Bronchial epithelial cell (primary cell): Measurements from ENCODE around the gene DNAJA4. TPM values are rescaled to one million over a fixed set of nuclear protein-coding genes. Genes with fewer than 3 reads are reported as not detected.
"Not testable (repeated sequence)": the region's sequence is repeated elsewhere in the genome, so short reads cannot be mapped to it uniquely, and the experiment has no call there.

Experiments used
- DNase-seq: peaks from one replicate; pipeline ENCODE4 v3.0.0-alpha.2; 2010; ENCODE audit warnings: low read depth
- FAIRE-seq: peaks from 2 replicates; lab custom pipeline; 2011; peaks lifted over from hg19 to GRCh38; lab: Jason Lieb, UNC
- H3K27me3 ChIP-seq: 2 replicates; pipeline ENCODE4 v1.5.1; 2011; ENCODE audit warnings: low read length; ENCODE audit not compliant: control insufficient read depth, insufficient read depth
- H3K36me3 ChIP-seq: 2 replicates; pipeline ENCODE4 v1.5.1; 2011; ENCODE audit warnings: low read length; ENCODE audit not compliant: control insufficient read depth, insufficient read depth
- H3K4me3 ChIP-seq: 2 replicates; pipeline ENCODE4 v1.5.1; 2011; ENCODE audit warnings: mild to moderate bottlenecking, low read depth, low read length, control low read depth
- total RNA-seq: library from RNA; depleted of rRNA; stranded (reverse); fragments of >200 nt; gene quantifications from 2 replicates; pipeline ENCODE4 v1.2.1, GENCODE V29; 2014
- TF ChIP-seq, protein P1 (sequence below): IDR thresholded peaks from 2 replicates; pipeline ENCODE4 v1.5.1; 2011; ENCODE audit warnings: mild to moderate bottlenecking, moderate library complexity, low read length, control low read depth, inconsistent platforms; ENCODE audit not compliant: insufficient read depth, severe bottlenecking

Gene DNAJA4
- total RNA-seq, 1 donor from 2014 or later, result 11.1 TPM

DNA sequence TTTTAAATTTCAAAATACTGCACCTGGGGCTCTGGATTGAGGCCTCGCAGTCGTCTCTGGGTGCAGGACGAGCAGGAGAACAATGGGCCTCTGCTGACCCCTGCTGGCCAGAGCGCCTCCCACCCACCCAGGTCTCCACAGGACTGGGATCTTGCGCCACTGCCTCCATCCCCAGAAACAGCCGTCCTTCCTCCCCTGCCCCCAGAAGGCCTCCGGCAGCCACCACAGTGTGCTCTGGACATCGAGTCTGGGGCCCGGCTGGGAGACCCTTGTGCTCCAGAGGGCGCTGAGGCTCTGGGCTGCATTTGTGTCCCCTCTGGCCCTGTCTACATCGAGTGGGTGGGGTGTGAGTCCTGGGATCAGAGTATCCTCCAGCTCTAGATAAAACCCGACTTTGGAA, 23.3 kb upstream of the DNAJA4 start:
- DNase-seq, result peak; percentile 50
- FAIRE-seq, result no peak
- H3K27me3 ChIP-seq, result peaks cover 3% of the 10 kb centered on the region
- no peaks in the 10 kb centered on the region for H3K36me3 ChIP-seq
- TF ChIP-seq, protein P1, sequence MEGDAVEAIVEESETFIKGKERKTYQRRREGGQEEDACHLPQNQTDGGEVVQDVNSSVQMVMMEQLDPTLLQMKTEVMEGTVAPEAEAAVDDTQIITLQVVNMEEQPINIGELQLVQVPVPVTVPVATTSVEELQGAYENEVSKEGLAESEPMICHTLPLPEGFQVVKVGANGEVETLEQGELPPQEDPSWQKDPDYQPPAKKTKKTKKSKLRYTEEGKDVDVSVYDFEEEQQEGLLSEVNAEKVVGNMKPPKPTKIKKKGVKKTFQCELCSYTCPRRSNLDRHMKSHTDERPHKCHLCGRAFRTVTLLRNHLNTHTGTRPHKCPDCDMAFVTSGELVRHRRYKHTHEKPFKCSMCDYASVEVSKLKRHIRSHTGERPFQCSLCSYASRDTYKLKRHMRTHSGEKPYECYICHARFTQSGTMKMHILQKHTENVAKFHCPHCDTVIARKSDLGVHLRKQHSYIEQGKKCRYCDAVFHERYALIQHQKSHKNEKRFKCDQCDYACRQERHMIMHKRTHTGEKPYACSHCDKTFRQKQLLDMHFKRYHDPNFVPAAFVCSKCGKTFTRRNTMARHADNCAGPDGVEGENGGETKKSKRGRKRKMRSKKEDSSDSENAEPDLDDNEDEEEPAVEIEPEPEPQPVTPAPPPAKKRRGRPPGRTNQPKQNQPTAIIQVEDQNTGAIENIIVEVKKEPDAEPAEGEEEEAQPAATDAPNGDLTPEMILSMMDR, result peak; percentile 93
- no peak overlapping the region for H3K4me3 ChIP-seq

DNA sequence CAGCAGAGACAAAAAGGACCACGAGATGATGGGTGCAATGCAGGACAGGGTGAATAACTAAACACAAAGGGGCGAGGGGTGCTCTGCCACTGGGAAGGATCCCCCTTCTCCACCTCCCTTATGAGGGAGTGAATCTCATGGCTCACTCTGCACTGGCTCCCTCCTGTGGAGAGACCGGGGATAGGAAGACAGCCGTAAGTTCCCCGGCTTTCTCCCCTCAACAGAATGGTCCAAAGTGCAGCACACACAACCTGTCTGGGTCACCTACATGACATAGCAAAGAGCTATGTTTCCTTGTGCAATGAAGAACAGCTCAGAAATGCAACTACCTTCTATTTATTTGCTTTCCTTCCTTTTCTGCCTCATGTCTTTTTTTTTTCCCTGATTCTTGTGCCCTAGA, 22.2 kb upstream of the DNAJA4 start:
- FAIRE-seq (no peak), DNase-seq (no peak)
- TF ChIP-seq, protein P1, result peak; percentile 45
- no peaks in the 10 kb centered on the region for H3K36me3 ChIP-seq
- H3K4me3 ChIP-seq, result no peak overlapping the region
- H3K27me3 ChIP-seq, result peaks cover 3% of the 10 kb centered on the region

DNA sequence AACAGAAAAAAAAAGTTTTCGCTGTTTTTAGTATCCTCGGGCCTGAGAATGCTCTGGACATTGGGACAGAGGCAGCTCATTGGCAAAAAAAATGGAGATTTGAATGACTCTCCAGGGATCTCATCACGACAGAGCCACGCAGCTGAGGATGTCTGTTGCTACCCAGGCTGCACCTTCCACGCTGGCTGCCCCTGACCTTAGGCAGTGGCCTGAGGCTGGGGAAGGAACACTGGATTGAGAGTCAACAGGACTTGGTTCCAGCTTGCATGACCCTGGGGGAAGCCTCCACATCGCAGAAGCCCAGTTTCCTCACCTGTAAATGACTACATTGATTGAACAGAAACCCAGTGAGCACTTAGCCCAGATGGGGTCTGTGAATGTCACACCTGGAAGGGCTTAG, 21.3 kb upstream of the DNAJA4 start:
- no peak for DNase-seq
- Histone ChIP-seq H3K36me3 (no peaks in the 10 kb centered on the region), H3K27me3 (peaks cover 3% of the 10 kb centered on the region), H3K4me3 (no peak overlapping the region)
- FAIRE-seq, result no peak
- TF ChIP-seq, protein P1, result no peak

DNA sequence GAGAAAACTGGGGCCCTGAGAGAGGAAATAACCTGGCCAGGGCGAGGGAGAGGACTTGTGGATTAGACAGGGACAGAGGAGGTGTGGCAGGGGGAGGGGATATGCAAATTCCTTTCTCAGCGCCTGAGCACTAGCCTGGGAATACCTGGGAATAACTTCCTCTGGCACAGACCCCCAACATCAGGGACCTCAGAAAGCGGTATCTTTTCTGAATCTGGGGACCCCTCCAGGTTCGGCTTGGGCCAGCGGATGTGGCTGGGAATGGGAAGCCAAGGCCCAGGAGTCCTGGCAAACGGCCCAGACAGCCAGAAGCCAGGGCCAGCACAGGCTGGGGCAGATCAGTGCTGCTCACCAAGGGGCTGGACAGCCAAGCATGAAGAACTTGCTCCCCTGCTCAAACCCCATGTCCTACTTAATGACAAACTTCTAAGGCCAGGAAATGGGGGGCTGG, 20.8 kb upstream of the DNAJA4 start:
- Histone ChIP-seq H3K36me3 (no peaks in the 10 kb centered on the region), H3K27me3 (peaks cover 3% of the 10 kb centered on the region), H3K4me3 (no peak overlapping the region)
- DNase-seq, result peak; percentile 40
- FAIRE-seq, result no peak
- TF ChIP-seq, protein P1, result no peak

DNA sequence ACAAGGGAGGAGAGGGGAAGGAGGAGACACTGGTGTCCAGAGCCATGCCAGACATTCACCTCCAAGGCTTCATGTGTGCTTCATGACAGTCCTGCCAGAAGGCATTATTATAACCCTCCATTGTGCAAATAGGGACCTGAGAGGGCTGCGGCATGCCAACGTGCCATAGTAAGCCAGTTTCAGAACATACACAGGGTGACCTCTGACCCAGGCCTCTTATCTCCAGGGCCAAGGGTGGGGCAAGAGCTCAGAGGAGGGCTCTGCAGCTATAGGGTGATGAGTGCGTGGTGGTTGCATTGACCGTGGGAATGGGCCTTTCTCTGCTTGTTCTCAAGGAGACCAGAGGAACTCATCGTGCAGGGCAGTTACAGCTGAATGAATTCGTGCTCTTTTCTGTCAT, 20.3 kb upstream of the DNAJA4 start:
- TF ChIP-seq, protein P1, result no peak
- Histone ChIP-seq H3K36me3 (no peaks in the 10 kb centered on the region), H3K4me3 (no peak overlapping the region), H3K27me3 (peaks cover 3% of the 10 kb centered on the region)
- no peak for FAIRE-seq
- no peak for DNase-seq

DNA sequence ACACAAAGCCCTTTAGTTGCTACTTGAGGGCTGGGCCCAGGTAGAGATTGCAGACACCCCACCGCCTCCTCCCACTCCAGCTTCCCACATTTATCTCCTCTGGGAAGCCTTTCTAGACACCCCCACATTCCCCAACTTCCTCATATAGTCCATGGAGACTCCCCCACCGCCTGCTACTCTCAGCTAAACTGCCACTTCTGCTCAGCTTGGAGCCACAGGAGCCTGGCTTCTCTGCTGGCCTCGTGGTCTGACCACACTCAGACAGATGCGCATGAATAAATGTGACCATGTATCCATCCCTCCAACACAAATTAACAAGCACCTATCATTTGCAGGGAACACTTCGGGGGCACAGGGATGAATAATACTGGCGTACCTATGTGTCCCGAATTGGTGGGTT, 19.5 kb upstream of the DNAJA4 start:
- TF ChIP-seq, protein P1, result no peak
- Histone ChIP-seq H3K27me3 (peaks cover 3% of the 10 kb centered on the region), H3K36me3 (no peaks in the 10 kb centered on the region), H3K4me3 (no peak overlapping the region)
- FAIRE-seq (no peak), DNase-seq (no peak)

DNA sequence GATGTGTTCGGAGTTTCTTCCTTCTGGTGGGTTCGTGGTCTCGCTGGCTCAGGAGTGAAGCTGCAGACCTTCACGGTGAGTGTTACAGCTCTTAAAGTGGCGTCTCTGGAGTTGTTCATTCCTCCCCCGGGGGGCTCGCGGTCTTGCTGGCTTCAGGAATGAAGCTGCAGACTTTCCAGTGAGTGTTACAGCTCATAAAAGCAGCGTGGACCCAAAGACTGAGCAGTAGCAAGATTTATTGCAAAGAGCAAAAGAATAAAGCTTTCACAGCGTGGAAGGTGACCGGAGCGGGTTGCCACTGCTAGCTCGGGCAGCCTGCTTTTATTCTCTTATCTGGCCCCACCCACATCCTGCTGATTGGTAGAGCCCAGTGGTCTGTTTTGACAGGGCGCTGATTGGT, 19.0 kb upstream of the DNAJA4 start:
- DNase-seq, H3K36me3 ChIP-seq, FAIRE-seq, H3K4me3 ChIP-seq, H3K27me3 ChIP-seq: not testable (repeated sequence)

DNA sequence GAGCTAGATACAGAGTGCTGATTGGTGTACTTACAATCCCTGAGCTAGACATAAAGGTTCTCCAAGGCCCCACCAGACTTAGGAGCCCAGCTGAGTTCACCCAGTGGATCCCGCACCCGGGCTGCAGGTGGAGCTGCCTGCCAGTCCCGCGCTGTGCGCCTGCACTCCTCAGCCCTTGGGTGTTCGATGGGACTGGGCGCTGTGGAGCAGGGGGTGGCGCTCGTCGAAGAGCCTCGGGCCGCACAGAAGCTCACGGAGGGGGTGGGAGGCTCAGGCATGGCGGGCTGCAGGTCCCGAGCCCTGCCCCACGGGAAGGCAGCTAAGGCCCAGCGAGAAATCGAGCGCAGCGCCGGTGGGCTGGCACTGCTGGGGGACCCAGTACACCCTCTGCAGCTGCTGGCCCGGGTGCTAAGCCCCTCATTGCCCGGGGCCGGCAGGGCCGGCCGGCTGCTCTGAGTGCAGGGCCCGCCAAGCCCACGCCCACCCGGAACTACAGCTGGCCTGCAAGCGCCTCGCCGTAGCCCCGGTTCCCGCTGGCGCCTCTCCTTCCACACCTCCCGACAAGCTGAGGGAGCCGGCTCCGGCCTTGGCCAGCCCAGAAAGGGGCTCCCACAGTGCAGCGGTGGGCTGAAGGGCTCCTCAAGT, 18.3 kb upstream of the DNAJA4 start:
- not testable (repeated sequence) for H3K27me3 ChIP-seq, H3K4me3 ChIP-seq, FAIRE-seq, DNase-seq, H3K36me3 ChIP-seq
